ENCODE measurements around the gene MCM9.
"Not testable (repeated sequence)": the region's sequence is repeated elsewhere in the genome, so short reads cannot be mapped to it uniquely, and the experiment has no call there.

The MCM9 gene

GRCh38 chr6:118808793-118809638 is 125.9 kb downstream of the MCM9 start:
- Histone ChIP-seq H3K27ac (no peak overlapping the region), H3K9me3 (no peaks in the 10 kb centered on the region), H3K36me3 (peaks cover 0 to 8% (median 0%) of the 10 kb centered on the region in 3 donors), H3K4me3 (no peak overlapping the region), H3K27me3 (no peaks in the 10 kb centered on the region), H3K4me1 (no peaks in the 10 kb centered on the region)
- intact Hi-C loops (cut with DNase I; ENCODE audit: low total_unique reads), result no loop called here
- TF ChIP-seq, protein P1, sequence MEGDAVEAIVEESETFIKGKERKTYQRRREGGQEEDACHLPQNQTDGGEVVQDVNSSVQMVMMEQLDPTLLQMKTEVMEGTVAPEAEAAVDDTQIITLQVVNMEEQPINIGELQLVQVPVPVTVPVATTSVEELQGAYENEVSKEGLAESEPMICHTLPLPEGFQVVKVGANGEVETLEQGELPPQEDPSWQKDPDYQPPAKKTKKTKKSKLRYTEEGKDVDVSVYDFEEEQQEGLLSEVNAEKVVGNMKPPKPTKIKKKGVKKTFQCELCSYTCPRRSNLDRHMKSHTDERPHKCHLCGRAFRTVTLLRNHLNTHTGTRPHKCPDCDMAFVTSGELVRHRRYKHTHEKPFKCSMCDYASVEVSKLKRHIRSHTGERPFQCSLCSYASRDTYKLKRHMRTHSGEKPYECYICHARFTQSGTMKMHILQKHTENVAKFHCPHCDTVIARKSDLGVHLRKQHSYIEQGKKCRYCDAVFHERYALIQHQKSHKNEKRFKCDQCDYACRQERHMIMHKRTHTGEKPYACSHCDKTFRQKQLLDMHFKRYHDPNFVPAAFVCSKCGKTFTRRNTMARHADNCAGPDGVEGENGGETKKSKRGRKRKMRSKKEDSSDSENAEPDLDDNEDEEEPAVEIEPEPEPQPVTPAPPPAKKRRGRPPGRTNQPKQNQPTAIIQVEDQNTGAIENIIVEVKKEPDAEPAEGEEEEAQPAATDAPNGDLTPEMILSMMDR (IDR thresholded peaks at IDR 0.05), result no peak
- DNase-seq, result no peak

- Histone ChIP-seq H3K4me1 (peaks cover 0 to 8% (median 2%) of the 10 kb centered on the region in 4 donors), H3K27me3 (no peaks in the 10 kb centered on the region), H3K27ac (no peak overlapping the region), H3K4me3 (no peak overlapping the region), H3K36me3 (no peaks in the 10 kb centered on the region), H3K9me3 (no peaks in the 10 kb centered on the region)
- no peak for DNase-seq
- TF ChIP-seq, protein P1 (IDR thresholded peaks at IDR 0.05), result no peak
- intact Hi-C loops (cut with DNase I; ENCODE audit: low total_unique reads), result no loop called here
Observed at GRCh38 chr6:118804091-118804490, 130.9 kb downstream of the MCM9 start.

- no peak overlapping the region for H3K27ac ChIP-seq
- no peak for DNase-seq
- intact Hi-C loops (cut with DNase I; ENCODE audit: low total_unique reads), result no loop called here
- H3K36me3 ChIP-seq, result no peaks in the 10 kb centered on the region
- H3K4me3 ChIP-seq, result no peak overlapping the region
- peaks cover 0 to 8% (median 2%) of the 10 kb centered on the region in 4 donors for H3K4me1 ChIP-seq
- no peaks in the 10 kb centered on the region for H3K27me3 ChIP-seq
- TF ChIP-seq, protein P1 (IDR thresholded peaks at IDR 0.05), result no peak
- H3K9me3 ChIP-seq, result no peaks in the 10 kb centered on the region
Observed at GRCh38 chr6:118801257-118801656, 133.7 kb downstream of the MCM9 start.

DNA sequence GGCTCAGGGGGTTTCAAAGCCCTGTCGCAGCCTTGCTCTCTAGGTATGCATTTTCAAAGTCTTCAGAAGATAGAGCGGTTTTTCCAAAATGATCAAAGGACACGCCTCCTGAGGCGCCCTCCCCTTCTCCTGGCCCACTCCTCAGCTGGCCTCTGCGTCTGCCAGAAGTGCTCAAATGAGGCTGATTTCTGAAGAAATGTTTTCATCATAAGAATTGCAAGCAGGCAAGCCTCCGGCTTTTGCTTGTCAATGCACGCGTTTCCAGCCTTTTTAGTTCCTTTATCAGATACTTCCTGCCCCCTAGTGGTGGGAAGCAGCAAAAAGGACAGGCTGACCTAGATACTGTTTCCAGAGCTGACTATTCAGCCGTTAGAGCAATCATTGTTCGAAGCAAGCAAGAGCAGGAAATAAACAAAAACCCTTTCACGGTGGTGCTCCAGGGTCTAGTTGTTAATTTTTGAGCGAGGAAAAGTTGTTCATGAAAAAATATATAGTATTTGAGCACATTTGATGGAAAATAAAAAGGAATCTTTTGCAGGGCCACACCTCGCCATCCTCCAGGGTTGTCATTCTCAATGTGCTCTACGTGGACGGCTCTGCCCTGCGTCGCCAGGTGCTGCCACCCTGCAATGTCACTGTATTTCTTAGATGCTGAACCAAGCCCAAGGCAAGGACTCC is 134.4 kb downstream of the MCM9 start:
- no peak overlapping the region for H3K4me3 ChIP-seq
- intact Hi-C loops (cut with DNase I; ENCODE audit: low total_unique reads), result no loop called here

DNA sequence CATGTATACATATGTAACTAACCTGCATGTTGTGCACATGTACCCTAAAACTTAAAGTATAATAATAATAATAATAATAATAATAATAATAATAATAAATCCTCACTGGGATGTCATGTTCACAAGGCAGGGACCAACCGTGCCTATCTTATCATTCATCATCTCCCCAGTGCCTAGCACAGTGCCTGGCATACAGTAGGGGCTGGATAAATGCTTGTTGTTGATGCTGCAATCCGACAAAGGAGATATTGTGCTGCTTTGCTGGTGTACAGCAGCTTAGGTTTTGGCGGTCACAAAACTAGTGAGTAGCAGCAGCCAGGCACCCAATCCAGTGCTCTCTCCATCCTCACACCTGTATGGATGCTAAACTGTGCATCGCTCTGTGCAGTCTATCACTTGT is 135.1 kb downstream of the MCM9 start:
- intact Hi-C loops (cut with DNase I; ENCODE audit: low total_unique reads), result no loop called here
- no peaks in the 10 kb centered on the region for H3K27me3 ChIP-seq
- H3K9me3 ChIP-seq, result no peaks in the 10 kb centered on the region
- no peak overlapping the region for H3K4me3 ChIP-seq
- no peaks in the 10 kb centered on the region for H3K36me3 ChIP-seq
- TF ChIP-seq, protein P1 (IDR thresholded peaks at IDR 0.05), result no peak
- DNase-seq, result no peak
- H3K27ac ChIP-seq, result no peak overlapping the region
- peaks cover 0 to 8% (median 2%) of the 10 kb centered on the region in 4 donors for H3K4me1 ChIP-seq

More for the DNA sequence above, 134.4 kb downstream of the MCM9 start:
- TF ChIP-seq, protein P1 (IDR thresholded peaks at IDR 0.05), result peak; percentile 75 to 76
- Histone ChIP-seq H3K27ac (no peak overlapping the region), H3K9me3 (no peaks in the 10 kb centered on the region), H3K4me1 (peaks cover 0 to 8% (median 2%) of the 10 kb centered on the region in 4 donors), H3K27me3 (no peaks in the 10 kb centered on the region), H3K36me3 (no peaks in the 10 kb centered on the region)
- DNase-seq, result peak; percentile 75 to 93

- H3K36me3 ChIP-seq; intact Hi-C loops (cut with DNase I; ENCODE audit: low total_unique reads); H3K27ac ChIP-seq; DNase-seq; H3K4me1 ChIP-seq; H3K27me3 ChIP-seq; H3K9me3 ChIP-seq; H3K4me3 ChIP-seq: not testable (repeated sequence)
Observed at GRCh38 chr6:118796548-118796947, 138.4 kb downstream of the MCM9 start.
